ENCODE data around the gene ADGRL2.

ADGRL2 gene

DNA sequence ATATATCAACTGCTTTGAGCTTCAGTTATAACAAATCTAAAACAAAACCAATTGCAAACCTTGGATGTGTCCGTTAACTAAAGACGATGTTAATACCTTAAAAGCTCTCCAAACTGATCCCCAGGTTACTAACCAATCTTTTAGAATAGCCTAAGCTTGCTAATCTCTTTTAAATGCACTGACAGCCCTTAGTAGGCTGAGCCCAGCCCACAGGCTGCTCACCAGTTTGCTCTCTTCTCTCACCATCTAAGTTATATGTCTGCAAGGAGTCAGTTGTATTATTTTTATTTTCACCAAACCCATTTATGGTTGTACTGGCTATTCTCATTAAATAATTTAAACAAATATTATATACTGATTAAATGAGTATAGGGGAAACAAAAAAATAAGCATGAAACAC is 199.5 kb downstream of the ADGRL2 start:
- DNase-seq: no peak

DNA sequence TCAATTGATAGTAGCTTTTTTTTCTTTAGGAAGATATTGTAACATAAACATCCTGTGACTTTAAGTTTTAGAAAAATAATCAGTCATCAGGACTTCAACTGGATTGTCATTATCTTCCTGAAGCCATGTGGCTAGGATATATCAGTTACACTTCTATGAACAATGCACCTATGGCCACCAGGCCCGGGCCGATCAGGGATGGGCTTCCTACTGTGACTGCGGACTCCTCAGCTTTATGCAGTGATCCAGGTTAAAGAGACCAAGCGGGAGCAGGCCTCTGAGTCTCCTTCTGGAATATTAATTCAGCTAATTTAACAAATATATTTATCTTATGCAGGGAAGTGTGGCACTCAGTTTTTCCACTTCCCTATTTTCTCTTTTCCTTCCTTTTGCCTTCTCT is 200.6 kb downstream of the ADGRL2 start:
- no peak for DNase-seq

DNA sequence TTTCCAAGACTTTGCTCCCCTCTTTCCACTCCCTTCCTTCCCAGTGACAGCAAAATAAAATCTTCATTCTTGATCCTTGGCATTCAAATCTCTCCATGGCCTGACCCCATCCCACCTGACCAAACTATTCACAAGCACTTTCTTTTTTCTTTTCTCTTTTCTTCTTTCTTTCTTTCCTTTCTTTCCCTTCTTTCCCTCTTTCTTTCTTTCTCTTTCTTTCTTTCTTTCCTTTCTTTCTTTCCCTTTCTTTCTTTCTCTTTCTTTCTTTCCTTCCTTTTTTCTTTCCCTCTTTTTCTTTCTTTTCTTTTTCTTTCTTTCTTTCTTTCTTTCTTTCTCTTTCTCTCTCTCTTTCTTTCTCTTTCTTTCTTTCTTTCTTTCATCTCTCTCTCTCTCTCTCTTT is 207.1 kb downstream of the ADGRL2 start:
- no peak for DNase-seq

DNA sequence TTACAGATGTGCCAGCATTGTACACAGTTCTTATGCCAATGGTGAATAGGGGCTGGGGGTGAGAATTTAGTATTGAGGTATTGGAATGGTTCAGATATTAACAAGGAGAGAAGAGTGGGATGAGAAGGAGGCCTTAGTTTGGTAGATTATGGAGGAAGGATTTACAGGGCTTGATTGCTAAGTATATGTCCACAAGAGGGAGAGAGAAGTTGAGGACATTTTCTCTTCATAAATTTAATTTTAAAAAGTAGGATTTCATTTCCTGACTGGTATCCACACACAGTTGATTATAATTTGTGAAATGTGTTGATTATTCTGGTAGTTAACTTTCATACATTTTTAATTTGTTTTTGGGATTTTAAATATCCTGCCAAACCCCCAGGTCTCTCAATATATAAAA is 213.0 kb downstream of the ADGRL2 start:
- DNase-seq: no peak

DNA sequence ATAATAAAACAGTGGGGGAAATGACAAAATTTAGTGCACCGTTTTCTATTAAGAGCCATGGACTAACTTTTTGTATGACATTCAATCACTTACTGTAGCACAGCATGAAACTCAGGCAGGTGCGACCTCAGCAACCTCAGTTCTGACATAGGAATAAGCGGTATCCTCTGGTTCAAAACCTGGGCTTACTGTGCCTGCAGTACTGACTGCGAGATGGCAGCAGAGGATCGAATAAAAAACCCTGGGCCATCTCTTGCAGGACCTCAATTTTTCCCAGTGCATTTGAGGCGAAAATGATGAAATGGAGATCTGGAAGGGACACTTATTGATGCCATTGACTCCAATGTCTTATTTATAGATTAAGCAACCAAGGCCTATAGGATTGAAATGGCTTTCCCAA is 214.7 kb downstream of the ADGRL2 start:
- DNase-seq: no peak

DNA sequence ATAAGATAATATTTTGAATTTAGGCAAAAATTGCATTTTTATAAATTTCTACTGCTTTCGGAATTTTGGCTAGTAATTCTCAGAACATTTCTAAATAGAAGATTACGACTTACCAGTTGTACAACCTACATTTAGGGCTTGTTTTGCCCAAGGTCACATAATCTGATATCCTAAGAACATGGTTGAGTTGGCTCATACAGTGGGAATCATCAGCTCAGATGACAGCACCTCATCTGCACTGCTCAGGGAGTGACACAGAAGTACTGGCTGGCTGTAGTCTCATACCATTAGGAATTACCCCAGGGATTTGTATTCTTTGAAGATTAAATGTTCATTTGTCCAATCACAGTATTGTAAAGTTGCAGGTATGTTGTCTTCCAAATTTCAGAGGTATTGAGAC is 217.6 kb downstream of the ADGRL2 start:
- no peak for DNase-seq

DNA sequence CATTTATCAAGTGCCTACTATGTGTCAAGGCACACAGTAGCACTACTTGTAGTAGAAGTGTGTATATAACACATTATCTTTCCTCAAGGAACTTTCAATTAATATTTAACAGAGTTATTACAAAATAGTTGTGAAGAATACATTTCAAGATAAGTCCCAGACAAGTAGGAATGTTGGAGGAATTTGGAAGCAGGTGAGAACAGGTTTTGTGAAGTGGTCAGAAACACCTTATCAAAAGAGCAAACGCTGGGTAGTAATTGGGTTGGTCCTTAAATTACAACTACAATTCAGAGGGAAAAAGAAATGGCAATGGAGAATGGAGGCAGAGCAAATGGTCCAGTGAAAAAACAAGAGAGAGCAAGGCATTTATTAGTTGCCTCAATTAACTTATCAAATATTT is 218.8 kb downstream of the ADGRL2 start:
- DNase-seq: no peak

DNA sequence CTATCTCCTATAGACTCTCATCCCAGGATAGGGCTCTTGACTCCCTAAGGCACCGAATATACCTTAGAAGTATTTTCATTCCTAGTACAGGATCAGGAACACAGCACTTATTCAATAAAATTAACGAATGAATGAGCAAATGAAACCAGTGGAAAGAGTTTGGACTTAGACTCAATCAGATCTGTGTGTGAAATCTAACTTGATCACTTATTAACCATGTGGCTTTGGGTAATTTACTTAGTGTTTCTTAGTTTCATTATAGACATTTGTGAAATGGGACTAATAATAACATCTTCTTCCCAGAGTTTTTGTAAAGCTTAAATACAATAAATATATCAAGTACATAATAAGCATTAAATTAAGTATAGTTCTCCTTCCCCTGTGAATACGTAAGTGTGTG is 230.1 kb downstream of the ADGRL2 start:
- no peak for DNase-seq

DNA sequence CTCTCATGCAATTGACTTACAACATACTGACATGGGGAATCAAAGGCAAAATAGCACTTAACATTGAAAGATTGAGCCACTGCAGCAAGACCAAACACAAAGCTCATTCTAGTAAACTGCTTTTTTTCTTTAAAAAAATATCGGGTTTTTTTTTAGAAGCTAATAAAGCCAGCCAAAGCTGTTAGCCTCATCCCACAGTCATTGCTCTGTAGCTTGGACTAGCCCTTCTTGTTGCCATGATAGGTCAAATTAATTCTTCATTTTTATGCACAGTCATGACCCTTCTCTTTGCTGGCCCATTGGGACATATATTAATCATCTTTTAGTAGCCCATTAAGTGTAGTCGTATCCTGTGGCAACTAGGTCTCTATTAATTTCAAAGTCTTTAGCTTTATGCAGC is 231.3 kb downstream of the ADGRL2 start:
- no peak for DNase-seq

DNA sequence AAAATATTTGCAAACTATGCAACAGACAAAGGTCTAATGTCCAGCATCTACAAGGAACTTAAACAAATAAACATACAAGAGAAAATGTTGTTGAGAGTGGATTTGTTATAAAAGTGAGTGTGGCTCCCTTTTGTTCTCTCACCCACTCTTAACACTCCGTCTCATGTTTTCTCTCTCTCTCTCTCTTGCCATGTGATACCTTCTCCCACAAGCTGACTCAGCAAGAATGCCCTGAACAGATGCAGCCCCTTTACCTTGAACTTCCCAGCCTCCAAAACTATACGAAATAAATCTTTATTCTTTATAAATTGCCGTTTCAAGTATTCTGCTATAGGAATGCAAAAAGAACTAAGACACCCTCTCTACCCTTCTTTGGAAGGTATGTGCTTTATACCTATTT is 234.1 kb downstream of the ADGRL2 start:
- no peak for DNase-seq

Measured in NCI-H748 treated with DMSO at 0.1 percent for 48 hours (cell line).